ENCODE results near the gene FOXR2.

The FOXR2 gene, protein sequence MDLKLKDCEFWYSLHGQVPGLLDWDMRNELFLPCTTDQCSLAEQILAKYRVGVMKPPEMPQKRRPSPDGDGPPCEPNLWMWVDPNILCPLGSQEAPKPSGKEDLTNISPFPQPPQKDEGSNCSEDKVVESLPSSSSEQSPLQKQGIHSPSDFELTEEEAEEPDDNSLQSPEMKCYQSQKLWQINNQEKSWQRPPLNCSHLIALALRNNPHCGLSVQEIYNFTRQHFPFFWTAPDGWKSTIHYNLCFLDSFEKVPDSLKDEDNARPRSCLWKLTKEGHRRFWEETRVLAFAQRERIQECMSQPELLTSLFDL

DNA sequence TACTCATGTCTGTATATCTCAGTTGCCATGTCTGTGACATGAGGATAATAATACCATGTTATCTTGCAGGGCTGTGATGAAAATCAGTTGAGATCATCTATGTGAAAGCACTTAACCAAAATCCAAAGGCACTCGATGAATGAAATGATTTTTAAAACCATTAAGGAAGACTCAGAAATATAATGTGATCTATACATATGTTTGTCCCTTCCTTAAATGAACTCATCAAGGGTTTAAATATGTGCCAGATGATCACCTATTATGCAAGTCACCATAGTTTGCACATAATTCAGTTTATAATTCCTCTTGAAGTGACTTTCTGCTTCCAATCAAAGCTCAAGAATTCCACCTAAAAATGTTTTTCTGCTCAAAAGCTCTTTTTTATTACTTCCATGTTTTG, at the start of gene FOXR2:
Gene FOXR2 (plus strand): TSS at position 301 of the 400 bp plus-strand sequence. CDS start 312 bp downstream, outside the sequence.
- DNase-seq (ENCODE audit: low read depth in 2 of 2, low spot score in 1 of 2) = no peak

DNA sequence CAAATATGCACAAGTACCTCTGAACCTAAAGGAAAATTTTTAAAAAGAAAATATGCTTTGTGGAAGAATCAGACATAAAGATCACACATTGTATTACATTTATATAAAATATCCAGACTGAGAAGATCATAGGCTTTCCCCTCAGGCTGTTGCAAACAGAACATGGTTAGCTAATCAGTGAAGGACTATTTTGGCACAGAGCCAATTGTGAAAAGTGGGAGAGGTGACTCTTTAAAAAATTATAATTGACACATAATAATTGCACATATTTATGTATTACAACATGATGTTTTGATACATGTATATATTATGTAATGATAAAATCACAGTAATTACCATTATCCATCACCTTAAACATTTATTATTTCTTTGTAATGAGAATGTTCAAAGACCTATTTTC, 44.1 kb upstream of the FOXR2 start:
- no peak for DNase-seq (ENCODE audit: low read depth in 2 of 2, low spot score in 1 of 2)

DNA sequence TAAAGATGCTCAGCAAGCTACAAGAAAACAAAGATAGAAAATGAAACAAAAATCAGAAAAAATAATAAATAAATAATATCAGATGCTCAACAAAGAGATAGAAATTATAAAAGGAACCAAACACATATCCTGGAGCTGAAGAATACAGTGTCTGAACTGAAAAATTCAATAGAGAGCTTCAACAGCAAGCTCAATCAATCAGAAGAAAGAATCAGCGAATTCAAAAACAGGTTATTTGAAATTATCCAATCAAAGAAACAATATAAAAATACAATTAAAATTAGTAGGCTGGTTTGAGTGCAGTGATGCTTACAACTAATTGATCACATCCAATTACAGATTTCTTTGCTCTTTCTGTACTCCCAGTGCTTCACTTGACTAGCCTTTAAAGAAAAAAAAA, 40.8 kb upstream of the FOXR2 start:
- no peak for DNase-seq (ENCODE audit: low read depth in 2 of 2, low spot score in 1 of 2)

DNA sequence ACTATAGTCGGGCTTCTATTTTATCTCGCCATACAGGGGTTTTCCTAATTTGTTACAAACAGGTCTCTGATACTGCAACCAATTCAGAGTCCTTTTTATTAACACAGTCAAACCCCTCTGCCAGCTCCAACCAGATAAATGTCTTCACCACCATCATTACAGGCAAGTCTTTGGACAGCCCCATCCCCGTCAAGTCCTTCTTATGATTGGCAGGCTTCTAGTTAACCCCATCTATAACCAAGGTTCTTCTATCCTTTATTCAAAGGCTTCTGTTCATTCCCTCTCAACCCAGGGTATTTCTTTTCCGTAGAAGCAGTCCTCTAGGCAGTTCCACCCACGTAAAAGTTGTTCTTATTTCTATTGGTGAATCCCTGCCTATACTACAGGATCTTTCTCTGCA, 29.9 kb upstream of the FOXR2 start:
- DNase-seq (ENCODE audit: low read depth in 2 of 2, low spot score in 1 of 2) = no peak

DNA sequence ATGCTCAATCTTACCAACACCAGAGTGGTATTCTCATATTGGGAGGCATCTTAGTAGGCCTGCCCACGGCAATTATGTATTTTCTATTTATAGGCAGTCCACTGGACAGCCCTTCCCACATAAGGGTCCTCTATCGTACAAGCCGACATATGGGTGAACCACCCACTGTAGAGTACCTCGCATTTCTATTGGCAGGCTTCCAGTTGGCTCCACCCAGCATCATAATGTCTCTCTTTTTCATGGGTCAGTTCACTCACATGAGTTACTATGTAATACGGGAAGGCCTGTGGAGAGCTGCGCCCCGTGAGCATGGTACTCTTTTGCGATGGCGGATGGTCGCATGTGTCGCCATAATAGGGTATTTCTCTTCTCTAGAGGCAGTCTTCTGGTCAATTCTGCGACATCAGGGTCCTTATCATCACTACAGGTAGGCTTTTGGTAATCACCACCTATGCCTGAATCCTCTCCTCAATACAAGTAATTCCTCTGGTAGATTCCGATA, 29.4 kb upstream of the FOXR2 start:
- no peak for DNase-seq (ENCODE audit: low read depth in 2 of 2, low spot score in 1 of 2)

DNA sequence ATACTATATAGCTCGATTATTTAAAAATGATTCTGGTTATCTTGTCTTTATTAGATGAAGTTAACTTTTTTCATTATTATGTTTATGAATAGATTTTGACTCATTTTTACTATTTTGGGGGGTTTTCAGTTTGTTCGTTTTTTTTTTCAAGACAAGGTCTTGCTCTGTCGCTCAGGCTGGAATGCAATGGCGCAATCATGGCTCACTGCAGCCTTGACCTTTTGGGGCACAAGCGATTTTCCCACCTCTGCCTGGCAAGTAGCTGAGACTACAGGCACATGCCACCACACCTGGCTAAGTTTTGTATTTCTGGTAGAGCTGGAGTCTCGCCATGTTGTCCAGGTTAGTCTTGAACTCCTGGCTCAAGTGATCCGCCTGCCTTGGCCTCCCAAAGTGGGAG, 24.9 kb upstream of the FOXR2 start:
- DNase-seq (ENCODE audit: low read depth in 2 of 2, low spot score in 1 of 2) = no peak

DNA sequence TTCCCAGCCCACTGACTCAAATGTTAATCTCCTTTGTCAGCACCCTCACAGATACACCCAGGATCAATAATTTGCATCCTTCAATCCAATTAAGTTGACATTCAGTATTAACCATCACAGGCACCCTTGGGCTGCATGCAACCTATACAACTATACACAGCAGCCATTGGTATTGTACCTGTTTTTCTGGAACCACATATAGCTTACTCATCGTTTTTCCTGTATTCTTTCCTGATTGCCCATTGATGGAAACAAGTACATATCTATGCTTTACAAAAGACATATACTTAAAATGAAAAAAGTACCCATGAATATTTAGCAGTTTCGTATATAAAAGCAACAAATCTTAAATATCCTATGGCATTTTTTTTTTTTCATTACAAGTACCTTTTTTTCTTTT, 3.7 kb upstream of the FOXR2 start:
- DNase-seq (ENCODE audit: low read depth in 2 of 2, low spot score in 1 of 2) = no peak

DNA sequence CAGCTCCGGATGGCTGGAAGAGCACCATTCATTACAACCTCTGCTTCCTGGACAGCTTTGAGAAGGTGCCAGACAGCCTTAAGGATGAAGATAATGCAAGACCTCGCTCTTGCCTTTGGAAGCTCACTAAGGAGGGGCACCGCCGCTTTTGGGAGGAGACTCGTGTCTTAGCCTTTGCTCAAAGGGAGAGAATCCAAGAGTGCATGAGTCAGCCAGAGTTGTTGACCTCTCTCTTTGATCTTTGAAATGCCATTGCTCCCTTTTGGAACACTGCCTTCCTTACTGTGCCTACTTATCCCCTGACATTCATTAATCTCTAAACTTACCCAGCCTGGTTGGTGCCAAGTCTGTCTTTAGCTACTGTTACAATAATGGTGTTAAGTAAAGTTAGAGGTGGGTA, 1.2 kb downstream of the FOXR2 start:
- no peak for DNase-seq (ENCODE audit: low read depth in 2 of 2, low spot score in 1 of 2)

DNA sequence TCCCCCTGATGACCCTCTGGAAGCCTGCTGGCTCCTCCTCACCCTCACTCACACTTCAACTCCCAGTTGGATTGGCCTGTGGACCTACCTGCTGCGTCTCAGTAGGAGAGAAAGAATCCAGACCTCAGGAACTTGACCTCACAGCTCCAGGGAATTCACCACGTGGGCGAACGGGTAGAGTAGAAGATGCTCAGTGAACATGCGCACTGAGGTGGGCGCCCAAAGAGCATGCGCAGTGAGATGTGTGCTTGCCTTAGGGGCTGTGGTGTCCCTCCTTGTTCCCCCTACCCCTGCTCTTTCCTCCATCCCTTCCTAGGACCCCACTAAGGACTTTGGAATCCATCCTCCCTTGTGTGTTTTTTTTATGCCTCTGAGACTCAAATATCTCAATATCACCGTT, 12.9 kb downstream of the FOXR2 start:
- no peak for DNase-seq (ENCODE audit: low read depth in 2 of 2, low spot score in 1 of 2)

DNA sequence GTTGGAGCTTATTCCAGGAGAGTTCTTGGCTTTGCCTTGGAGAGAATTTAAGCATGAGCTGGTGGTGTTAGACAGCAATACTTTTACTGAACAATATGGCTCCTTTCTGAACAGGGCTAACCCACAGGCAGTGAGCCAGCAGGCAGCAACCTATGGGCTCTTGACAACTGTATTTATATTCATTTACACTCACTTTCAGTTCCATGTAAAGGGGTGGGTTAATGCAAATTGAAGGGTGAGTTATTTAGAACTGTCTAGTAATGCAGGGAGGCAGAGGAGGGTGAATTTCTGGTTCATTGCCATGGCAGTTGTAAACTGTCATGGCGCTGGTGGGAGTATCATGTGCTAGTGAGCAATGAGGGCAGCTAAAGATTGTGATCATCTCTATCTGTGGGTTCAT, 15.7 kb downstream of the FOXR2 start:
- DNase-seq (ENCODE audit: low read depth in 2 of 2, low spot score in 1 of 2) = no peak

DNA sequence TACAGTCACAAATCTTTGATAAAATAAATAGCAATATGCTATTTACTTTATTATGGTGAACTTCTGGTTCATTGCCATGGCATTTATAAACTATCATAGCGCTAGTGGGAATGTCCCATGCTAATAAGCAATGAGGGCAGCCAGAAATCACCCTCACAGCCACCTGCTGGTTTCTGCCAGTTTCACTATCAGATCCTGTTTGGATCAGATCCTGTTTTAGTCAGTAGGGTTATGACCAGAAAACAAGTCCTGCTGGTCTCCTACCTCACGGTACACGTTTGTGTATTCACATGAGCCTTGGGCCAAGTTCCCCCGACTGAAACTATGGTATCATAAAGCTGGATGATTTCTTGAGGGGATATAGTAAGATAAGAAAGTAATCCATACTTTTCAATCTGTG, 17.7 kb downstream of the FOXR2 start:
- no peak for DNase-seq (ENCODE audit: low read depth in 2 of 2, low spot score in 1 of 2)

DNA sequence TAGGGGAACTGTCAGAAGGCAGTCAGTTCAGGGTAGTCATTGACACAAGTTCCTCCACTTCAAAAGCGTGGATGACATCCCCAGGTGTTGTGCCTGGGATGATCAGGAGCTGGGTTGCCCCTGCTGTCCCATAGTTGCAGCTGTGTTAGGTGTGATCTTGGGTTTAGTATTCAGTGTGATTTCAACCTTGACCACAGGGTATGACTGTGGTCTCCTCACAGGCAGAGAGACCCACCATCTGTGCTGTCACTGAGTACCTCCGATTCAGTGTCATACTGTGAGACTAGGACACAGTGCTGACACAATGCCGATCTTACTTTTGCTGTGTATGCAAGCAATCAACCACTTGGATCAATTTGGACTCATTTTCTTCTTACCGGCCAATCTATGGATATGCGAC, 25.2 kb downstream of the FOXR2 start:
- DNase-seq (ENCODE audit: low read depth in 2 of 2, low spot score in 1 of 2) = no peak

DNA sequence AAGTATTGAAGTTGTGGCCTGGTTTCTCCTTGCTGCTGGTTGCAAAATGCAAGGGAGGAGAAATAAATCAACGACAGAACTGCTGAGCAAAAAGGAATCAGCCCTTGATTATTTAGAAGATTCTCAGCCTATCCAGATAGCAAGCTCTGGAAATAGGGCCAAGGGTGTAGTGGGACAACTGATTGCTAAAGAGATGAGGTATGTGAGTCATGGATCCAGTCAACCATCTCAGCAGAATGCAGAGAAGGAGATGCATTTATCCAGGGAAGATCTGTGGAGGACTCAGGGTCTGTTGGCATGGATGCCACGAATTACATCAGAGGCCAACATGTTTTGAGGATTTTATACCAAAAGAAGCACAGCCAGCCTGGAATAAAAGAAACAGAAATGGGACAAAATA, 36.7 kb downstream of the FOXR2 start:
- DNase-seq (ENCODE audit: low read depth in 2 of 2, low spot score in 1 of 2) = no peak

DNA sequence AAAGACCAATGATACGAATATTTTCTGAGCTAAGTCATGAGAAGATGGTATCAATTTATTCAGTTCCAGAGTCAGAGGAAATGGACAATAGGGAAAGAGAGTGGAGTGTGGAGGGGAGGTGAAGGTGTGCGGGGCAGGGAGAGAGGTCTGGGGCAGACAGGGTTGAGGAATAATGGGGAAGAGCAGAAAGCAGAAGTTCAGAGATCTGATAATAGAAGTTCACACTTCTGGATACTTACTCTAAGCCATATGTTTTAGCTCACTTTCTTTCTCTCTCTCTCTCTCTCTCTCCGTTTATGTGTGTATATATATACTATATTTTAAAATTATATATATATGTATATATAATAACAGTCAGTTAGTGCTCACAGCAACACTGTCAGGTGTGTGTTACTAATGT, 40.4 kb downstream of the FOXR2 start:
- no peak for DNase-seq (ENCODE audit: low read depth in 2 of 2, low spot score in 1 of 2)

DNA sequence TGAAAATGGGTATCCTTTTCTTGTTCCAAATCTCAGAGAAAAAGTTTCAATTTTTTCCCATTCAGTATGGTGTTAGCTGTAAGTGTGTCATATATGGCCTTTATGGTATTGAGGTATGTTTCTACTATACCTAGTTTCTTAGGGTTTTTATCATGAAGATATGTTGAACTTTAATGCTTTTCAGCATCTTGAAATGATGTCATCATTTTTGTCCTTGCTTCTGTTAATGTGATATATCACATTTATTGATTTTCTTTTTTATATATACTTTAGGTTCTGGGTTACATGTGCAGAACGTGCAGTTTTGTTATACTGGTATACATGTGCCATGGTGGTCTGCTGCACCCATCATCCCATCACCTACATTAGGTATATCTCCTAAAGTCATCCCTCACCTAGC, 44.9 kb downstream of the FOXR2 start:
- no peak for DNase-seq (ENCODE audit: low read depth in 2 of 2, low spot score in 1 of 2)
